HepG2 (cell line): Measurements from ENCODE around the gene NDNF. TPM values are rescaled to one million over a fixed set of nuclear protein-coding genes. Genes with fewer than 3 reads are reported as not detected.
A peak's percentile ranks its signal among the peaks of the same experiment; 100 is the strongest.

ENCODE experiments used
- ATAC-seq: fragments of 200-7000 bp; cut with Tn5 transposase; 3 replicates; pipeline ENCODE4 v1.9.1; 2020; ENCODE audit warnings: mild to moderate bottlenecking, moderate library complexity
- BruUV-seq: library from RNA; stranded (reverse); fragments of 400-500 nt; replicated peaks from 2 replicates; lab custom pipeline; 2021; lab: Mats Ljungman, UMichigan
- CTCF ChIA-PET: fragments of 300-600 bp; formaldehyde crosslinking; extraction: SDS; loops from one replicate; lab custom pipeline; 2021; ENCODE audit warnings: low total read pairs, inconsistent platforms, low intra/inter-chr PET ratio; lab: Yijun Ruan, JAX
- POLR2A ChIA-PET: fragments of 350-600 bp; sonication (Branson Sonifier 250); formaldehyde crosslinking; loops from one replicate; lab custom pipeline; 2020; ENCODE audit warnings: antibody characterized with exemption, inconsistent platforms; lab: Yijun Ruan, JAX
- DNase-seq: peaks from one replicate; pipeline ENCODE4 v3.0.0-alpha.2; 2015; ENCODE audit warnings: low spot score
- FAIRE-seq: peaks from 3 replicates; lab custom pipeline; 2011; peaks lifted over from hg19 to GRCh38; lab: Jason Lieb, UNC
- H2AFZ ChIP-seq: one replicate; pipeline ENCODE4 v1.6.1; 2011; ENCODE audit warnings: low read length, inconsistent platforms
- H3K27ac ChIP-seq: fragments of 300-600 bp; 3 replicates; pipeline ENCODE4 v1.8.0; 2011; ENCODE audit warnings: mixed run types, mild to moderate bottlenecking, mixed read lengths, low read length, inconsistent platforms; ENCODE audit not compliant: insufficient read depth; ENCODE audit errors: extremely low read length
- H3K27me3 ChIP-seq, 2 experiments: fragments of 200-600 bp in 1 of 2; 2 replicates in 1 of 2; 3 replicates in 1 of 2; pipeline versions ENCODE4 v1.6.0 to v1.8.0; 2011; ENCODE audit warnings: low read length in 2 of 2, mild to moderate bottlenecking in 2 of 2, moderate library complexity in 2 of 2, inconsistent platforms in 1 of 2; ENCODE audit not compliant: insufficient read depth in 2 of 2, control insufficient read depth in 1 of 2
- H3K36me3 ChIP-seq, 2 experiments: fragments of 200-600 bp in 1 of 2; replicated peaks in 1 of 2; 2 replicates in 1 of 2; 3 replicates in 1 of 2; pipeline versions ENCODE4 v1.5.1 to v1.8.0; 2011; ENCODE audit warnings: low read length in 2 of 2, inconsistent platforms in 1 of 2; ENCODE audit not compliant: insufficient read depth in 2 of 2, control insufficient read depth in 1 of 2
- H3K4me1 ChIP-seq: 2 replicates; pipeline ENCODE4 v1.5.1; 2012; ENCODE audit warnings: low read length, inconsistent platforms; ENCODE audit not compliant: insufficient read depth
- H3K4me2 ChIP-seq: 2 replicates; pipeline ENCODE4 v1.6.0; 2011; ENCODE audit warnings: low read depth, low read length, inconsistent platforms
- H3K4me3 ChIP-seq, 3 experiments: fragments of 200-600 bp in 1 of 3; sonication (generic), shearing (Covaris generic) in 1 of 3; replicated peaks in 1 of 3; 2 replicates each; pipeline ENCODE4 v1.5.1; 2011 to 2016; ENCODE audit warnings: low read length in 3 of 3, inconsistent platforms in 2 of 3, low read depth in 2 of 3, mild to moderate bottlenecking in 2 of 3, control low read depth in 1 of 3, mixed read lengths in 1 of 3; ENCODE audit not compliant: insufficient read depth in 1 of 3
- H3K79me2 ChIP-seq: one replicate; pipeline ENCODE4 v1.6.1; 2011; ENCODE audit warnings: low read length, inconsistent platforms; ENCODE audit not compliant: insufficient read depth
- H3K9ac ChIP-seq: 2 replicates; pipeline ENCODE4 v1.6.0; 2011; ENCODE audit warnings: mild to moderate bottlenecking, low read depth, low read length, inconsistent platforms; ENCODE audit not compliant: insufficient read depth
- H3K9me3 ChIP-seq: 2 replicates; pipeline ENCODE4 v1.5.1; 2012; ENCODE audit warnings: mild to moderate bottlenecking, low read length
- H4K20me1 ChIP-seq: 2 replicates; pipeline ENCODE4 v1.6.0; 2011; ENCODE audit warnings: inconsistent platforms, mild to moderate bottlenecking, low read length, moderate library complexity; ENCODE audit not compliant: insufficient read depth
- MAFF ChIP-seq: IDR thresholded peaks from 2 replicates; pipeline ENCODE4 v1.6.1; 2011; ENCODE audit warnings: low read depth, low read length, improper control_type of control experiment
- MAFK ChIP-seq, 2 experiments: IDR thresholded peaks in 1 of 2; conservative IDR thresholded peaks in 1 of 2; 2 replicates each; pipeline ENCODE4 v1.6.1; 2011; ENCODE audit warnings: improper control_type of control experiment in 2 of 2, low read length in 2 of 2
- MED8 ChIP-seq: sonication (generic); formaldehyde crosslinking; IDR thresholded peaks from 2 replicates; pipeline ENCODE4 v1.8.1; 2023; ENCODE audit warnings: mild to moderate bottlenecking, missing genetic modification reagents; ENCODE audit not compliant: insufficient replicate concordance
- NAIF1 ChIP-seq: sonication (generic); formaldehyde crosslinking; IDR thresholded peaks from 2 replicates; pipeline ENCODE4 v1.5.0; 2020; ENCODE audit warnings: mild to moderate bottlenecking, missing genetic modification reagents, borderline replicate concordance
- ONECUT2 ChIP-seq: sonication (generic); formaldehyde crosslinking; IDR thresholded peaks from 2 replicates; pipeline ENCODE4 v1.4.0; 2020; ENCODE audit warnings: missing genetic modification reagents
- ZNF24 ChIP-seq: fragments of 450-650 bp; IDR thresholded peaks from 2 replicates; pipeline ENCODE4 v1.6.1; 2017; ENCODE audit warnings: antibody characterized with exemption, mild to moderate bottlenecking
- ZNF552 ChIP-seq: sonication (generic); formaldehyde crosslinking; IDR thresholded peaks from 2 replicates; pipeline ENCODE4 v1.9.0; 2022; ENCODE audit warnings: missing genetic modification reagents, mild to moderate bottlenecking, borderline replicate concordance
- WGBS: methylation state at CpG from one replicate; pipeline ENCODE4 v1.1.6; 2017; ENCODE audit warnings: low lambda C conversion rate; 5-methylcytosine and 5-hydroxymethylcytosine counted together
- in situ Hi-C: cut with HindIII; loops from 2 replicates; pipeline ENCODE4 v1.10.0; 2017; ENCODE audit warnings: low pct_unique_long_range_greater_than_20kb; ENCODE audit not compliant: extremely low pct_ligation_motif_present
- intact Hi-C: fragments of 100-400 bp; cut with micrococcal nuclease; formaldehyde crosslinking; loops from one replicate; pipeline ENCODE4 v1.10.0; 2022; ENCODE audit not compliant: unreplicated experiment
- polyA plus RNA-seq, 8 experiments: library from polyadenylated mRNA; depleted of rRNA in 3 of 8; stranded (reverse) in 7 of 8; unstranded in 1 of 8; fragments of >200 nt; fragmentation: Illumina TruSeq in 4 of 8; extraction: Trizol in 4 of 8; gene quantifications; 2 replicates each; pipeline versions ENCODE4 v1.2.1 to v1.2.3, GENCODE V29; 2011 to 2016; ENCODE audit warnings: low read depth in 4 of 8, missing spikeins in 1 of 8, mixed read lengths in 1 of 8; ENCODE audit not compliant: insufficient read depth in 1 of 8
- total RNA-seq, 5 experiments: library from RNA; depleted of rRNA; stranded (reverse); fragments of >200 nt; fragmentation: Illumina TruSeq; extraction: Trizol; gene quantifications; 2 replicates each; pipeline ENCODE4 v1.2.3, GENCODE V29; 2016; ENCODE audit warnings: low read depth in 1 of 5
- TF ChIP-seq, protein P1 (sequence below): sonication (generic); formaldehyde crosslinking; IDR thresholded peaks from 2 replicates; pipeline ENCODE4 v1.5.0; 2020; ENCODE audit warnings: mild to moderate bottlenecking, missing genetic modification reagents, borderline replicate concordance
- TF ChIP-seq, protein P2 (sequence below): sonication (generic); formaldehyde crosslinking; IDR thresholded peaks from 2 replicates; pipeline ENCODE4 v1.4.0; 2020; ENCODE audit warnings: missing genetic modification reagents

The NDNF gene
- total and polyA plus RNA-seq, 2 of the 13 experiments (the other 11 are each of a cell fraction or from before 2014, with no cell fraction given) = not detected

DNA sequence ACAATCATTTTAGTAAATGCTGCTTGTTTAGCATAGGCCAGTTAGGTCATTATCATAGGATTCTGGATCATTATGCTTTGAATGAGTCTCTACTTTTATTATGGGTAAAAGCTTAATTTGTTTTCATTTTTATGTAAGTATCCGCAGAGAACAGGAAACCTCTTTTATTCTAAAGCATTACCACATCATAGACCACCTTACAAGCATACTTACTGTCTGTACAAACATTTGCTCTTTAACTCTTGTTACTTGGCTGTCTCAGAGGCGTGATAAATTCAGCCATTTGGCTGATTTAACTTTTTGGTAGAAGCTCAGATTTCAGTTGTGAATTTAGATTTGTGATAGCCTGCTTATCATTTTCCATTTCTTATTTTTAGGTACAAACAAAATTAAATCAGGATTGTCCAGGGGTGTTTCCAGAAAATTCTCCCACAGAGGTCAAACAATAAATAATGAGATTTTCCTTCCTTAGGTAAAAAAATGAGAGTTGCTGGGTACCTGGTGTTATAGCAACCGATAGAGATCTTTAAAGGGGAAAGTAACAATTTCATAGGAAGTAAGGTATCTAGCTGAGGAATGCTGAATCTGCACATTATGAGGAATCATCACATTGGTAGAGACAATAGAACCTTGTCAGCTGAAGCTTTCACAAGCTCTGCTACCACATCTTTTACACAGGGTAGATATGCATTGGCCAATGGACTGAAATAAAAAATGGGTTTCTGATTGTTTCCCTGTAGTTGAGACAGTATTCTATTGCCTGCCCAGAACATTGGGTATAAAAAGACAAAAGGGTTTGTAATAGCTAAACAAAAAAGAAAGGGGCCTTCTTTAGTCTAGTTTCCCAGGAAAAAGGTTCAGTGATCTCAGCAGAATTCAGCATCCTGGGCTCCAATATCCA is 62.5 kb downstream of the NDNF start:
- Histone ChIP-seq H3K9ac (no peak overlapping the region), H2AFZ (no peak overlapping the region), H3K4me3 (no peak overlapping the region), H4K20me1 (no peaks in the 10 kb centered on the region), H3K36me3 (no peaks in the 10 kb centered on the region), H3K4me1 (no peaks in the 10 kb centered on the region), H3K27ac (no peak overlapping the region), H3K4me2 (no peak overlapping the region), H3K27me3 (no peaks in the 10 kb centered on the region), H3K9me3 (no peaks in the 10 kb centered on the region), H3K79me2 (no peaks in the 10 kb centered on the region)
- CTCF ChIA-PET = no interaction called here
- FAIRE-seq = no peak
- 1% methylated on average over 3 of the region's 3 CpGs for WGBS
- intact Hi-C loops = no loop called here
- ATAC-seq = no peak
- POLR2A ChIA-PET = no interaction called here
- DNase-seq = no peak
- in situ Hi-C loops = no loop called here
- BruUV-seq = no TSS peak
- TF ChIP-seq ZNF24 = no peak
- peak; percentile 19 to 81; a peak in 3 of 4 replicates for TF ChIP-seq MAFK (conservative IDR thresholded peaks at IDR 0.05 in 1 of 2, IDR thresholded peaks at IDR 0.05 in 1 of 2; ENCODE audit: low read length in 2 of 2)
- TF ChIP-seq MAFF = peak; percentile 68

DNA sequence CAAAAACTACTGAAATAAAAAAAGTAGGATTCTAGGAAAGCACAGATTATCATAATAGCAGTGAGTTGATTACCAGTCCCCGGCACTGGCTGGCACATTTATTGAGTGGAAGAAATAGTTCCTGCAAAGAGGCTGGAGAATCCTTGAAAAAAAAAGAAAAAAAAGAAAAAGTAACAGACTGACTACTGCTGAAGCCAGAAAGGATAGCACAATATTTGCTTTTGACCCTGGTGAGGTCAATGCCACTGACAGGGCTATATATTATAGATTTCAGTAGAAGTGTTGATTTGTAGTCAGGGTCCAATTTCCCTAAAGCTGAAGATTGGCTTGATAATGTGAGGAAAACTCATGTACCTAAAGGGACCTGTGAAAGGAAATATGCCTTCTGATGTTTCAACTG is 64.7 kb downstream of the NDNF start:
- no peaks in the 10 kb centered on the region for H3K4me1 ChIP-seq
- no peak overlapping the region for H2AFZ ChIP-seq
- H3K4me2 ChIP-seq = no peak overlapping the region
- WGBS = 0% methylated on average over 1 of the region's 1 CpG
- H3K36me3 ChIP-seq = no peaks in the 10 kb centered on the region
- H3K27ac ChIP-seq = no peak overlapping the region
- ATAC-seq (no peak), DNase-seq (no peak), FAIRE-seq (no peak)
- H4K20me1 ChIP-seq = no peaks in the 10 kb centered on the region
- intact Hi-C loops = no loop called here
- no peaks in the 10 kb centered on the region for H3K79me2 ChIP-seq
- H3K4me3 ChIP-seq = no peak overlapping the region
- in situ Hi-C loops = no loop called here
- BruUV-seq = no TSS peak
- H3K27me3 ChIP-seq = no peaks in the 10 kb centered on the region
- H3K9me3 ChIP-seq = no peaks in the 10 kb centered on the region
- POLR2A ChIA-PET = no interaction called here
- CTCF ChIA-PET = no interaction called here
- H3K9ac ChIP-seq = no peak overlapping the region
- TF ChIP-seq MED8 (CRISPR knock-in tag) (no peak), ZNF552 (CRISPR knock-in tag) (no peak), NAIF1 (CRISPR knock-in tag) (no peak), ONECUT2 (CRISPR knock-in tag) (no peak)
- TF ChIP-seq, protein P1, sequence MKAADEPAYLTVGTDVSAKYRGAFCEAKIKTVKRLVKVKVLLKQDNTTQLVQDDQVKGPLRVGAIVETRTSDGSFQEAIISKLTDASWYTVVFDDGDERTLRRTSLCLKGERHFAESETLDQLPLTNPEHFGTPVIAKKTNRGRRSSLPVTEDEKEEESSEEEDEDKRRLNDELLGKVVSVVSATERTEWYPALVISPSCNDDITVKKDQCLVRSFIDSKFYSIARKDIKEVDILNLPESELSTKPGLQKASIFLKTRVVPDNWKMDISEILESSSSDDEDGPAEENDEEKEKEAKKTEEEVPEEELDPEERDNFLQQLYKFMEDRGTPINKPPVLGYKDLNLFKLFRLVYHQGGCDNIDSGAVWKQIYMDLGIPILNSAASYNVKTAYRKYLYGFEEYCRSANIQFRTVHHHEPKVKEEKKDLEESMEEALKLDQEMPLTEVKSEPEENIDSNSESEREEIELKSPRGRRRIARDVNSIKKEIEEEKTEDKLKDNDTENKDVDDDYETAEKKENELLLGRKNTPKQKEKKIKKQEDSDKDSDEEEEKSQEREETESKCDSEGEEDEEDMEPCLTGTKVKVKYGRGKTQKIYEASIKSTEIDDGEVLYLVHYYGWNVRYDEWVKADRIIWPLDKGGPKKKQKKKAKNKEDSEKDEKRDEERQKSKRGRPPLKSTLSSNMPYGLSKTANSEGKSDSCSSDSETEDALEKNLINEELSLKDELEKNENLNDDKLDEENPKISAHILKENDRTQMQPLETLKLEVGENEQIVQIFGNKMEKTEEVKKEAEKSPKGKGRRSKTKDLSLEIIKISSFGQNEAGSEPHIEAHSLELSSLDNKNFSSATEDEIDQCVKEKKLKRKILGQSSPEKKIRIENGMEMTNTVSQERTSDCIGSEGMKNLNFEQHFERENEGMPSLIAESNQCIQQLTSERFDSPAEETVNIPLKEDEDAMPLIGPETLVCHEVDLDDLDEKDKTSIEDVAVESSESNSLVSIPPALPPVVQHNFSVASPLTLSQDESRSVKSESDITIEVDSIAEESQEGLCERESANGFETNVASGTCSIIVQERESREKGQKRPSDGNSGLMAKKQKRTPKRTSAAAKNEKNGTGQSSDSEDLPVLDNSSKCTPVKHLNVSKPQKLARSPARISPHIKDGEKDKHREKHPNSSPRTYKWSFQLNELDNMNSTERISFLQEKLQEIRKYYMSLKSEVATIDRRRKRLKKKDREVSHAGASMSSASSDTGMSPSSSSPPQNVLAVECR (CRISPR knock-in tag) = no peak
- TF ChIP-seq, protein P2, sequence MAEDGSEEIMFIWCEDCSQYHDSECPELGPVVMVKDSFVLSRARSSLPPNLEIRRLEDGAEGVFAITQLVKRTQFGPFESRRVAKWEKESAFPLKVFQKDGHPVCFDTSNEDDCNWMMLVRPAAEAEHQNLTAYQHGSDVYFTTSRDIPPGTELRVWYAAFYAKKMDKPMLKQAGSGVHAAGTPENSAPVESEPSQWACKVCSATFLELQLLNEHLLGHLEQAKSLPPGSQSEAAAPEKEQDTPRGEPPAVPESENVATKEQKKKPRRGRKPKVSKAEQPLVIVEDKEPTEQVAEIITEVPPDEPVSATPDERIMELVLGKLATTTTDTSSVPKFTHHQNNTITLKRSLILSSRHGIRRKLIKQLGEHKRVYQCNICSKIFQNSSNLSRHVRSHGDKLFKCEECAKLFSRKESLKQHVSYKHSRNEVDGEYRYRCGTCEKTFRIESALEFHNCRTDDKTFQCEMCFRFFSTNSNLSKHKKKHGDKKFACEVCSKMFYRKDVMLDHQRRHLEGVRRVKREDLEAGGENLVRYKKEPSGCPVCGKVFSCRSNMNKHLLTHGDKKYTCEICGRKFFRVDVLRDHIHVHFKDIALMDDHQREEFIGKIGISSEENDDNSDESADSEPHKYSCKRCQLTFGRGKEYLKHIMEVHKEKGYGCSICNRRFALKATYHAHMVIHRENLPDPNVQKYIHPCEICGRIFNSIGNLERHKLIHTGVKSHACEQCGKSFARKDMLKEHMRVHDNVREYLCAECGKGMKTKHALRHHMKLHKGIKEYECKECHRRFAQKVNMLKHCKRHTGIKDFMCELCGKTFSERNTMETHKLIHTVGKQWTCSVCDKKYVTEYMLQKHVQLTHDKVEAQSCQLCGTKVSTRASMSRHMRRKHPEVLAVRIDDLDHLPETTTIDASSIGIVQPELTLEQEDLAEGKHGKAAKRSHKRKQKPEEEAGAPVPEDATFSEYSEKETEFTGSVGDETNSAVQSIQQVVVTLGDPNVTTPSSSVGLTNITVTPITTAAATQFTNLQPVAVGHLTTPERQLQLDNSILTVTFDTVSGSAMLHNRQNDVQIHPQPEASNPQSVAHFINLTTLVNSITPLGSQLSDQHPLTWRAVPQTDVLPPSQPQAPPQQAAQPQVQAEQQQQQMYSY (CRISPR knock-in tag) = no peak
